DND-41 (cell line): ENCODE results near the gene CATSPERD.

Experiments
- ATAC-seq: fragments of 200-7000 bp; cut with Tn5 transposase; 3 replicates; pipeline ENCODE4 v1.9.1; 2021; ENCODE audit warnings: low read depth; ENCODE audit not compliant: insufficient read depth
- DNase-seq: peaks from one replicate; pipeline ENCODE4 v3.0.0-alpha.2; 2020
- H2AFZ ChIP-seq: 2 replicates; pipeline ENCODE4 v1.6.0; 2012; ENCODE audit warnings: low read depth, low read length
- H3K27ac ChIP-seq: 2 replicates; pipeline ENCODE4 v1.5.1; 2012; ENCODE audit warnings: low read length, inconsistent platforms
- H3K27me3 ChIP-seq: fragments of 200-600 bp; sonication (generic); 2 replicates; pipeline ENCODE4 v1.6.0; 2012; ENCODE audit warnings: low read length, mild to moderate bottlenecking, inconsistent platforms; ENCODE audit not compliant: insufficient read depth, poor library complexity
- H3K36me3 ChIP-seq: 2 replicates; pipeline ENCODE4 v1.5.1; 2012; ENCODE audit warnings: low read length, inconsistent platforms; ENCODE audit not compliant: insufficient read depth
- H3K4me1 ChIP-seq: 2 replicates; pipeline ENCODE4 v1.5.1; 2012; ENCODE audit warnings: mild to moderate bottlenecking, low read length; ENCODE audit not compliant: insufficient read depth
- H3K4me2 ChIP-seq: 2 replicates; pipeline ENCODE4 v1.6.0; 2012; ENCODE audit warnings: mild to moderate bottlenecking, moderate library complexity, low read length, inconsistent platforms; ENCODE audit not compliant: insufficient read depth
- H3K4me3 ChIP-seq, 2 experiments: fragments of 200-600 bp in 1 of 2; shearing (Covaris generic) in 1 of 2; 2 replicates each; pipeline ENCODE4 v1.5.1; 2012 to 2016; ENCODE audit warnings: inconsistent platforms in 2 of 2, low read length in 2 of 2, mild to moderate bottlenecking in 2 of 2, low read depth in 1 of 2, moderate library complexity in 1 of 2
- H3K79me2 ChIP-seq: 2 replicates; pipeline ENCODE4 v1.6.0; 2012; ENCODE audit warnings: low read length, inconsistent platforms; ENCODE audit not compliant: insufficient read depth
- H3K9ac ChIP-seq: 2 replicates; pipeline ENCODE4 v1.6.0; 2012; ENCODE audit warnings: low read depth, mild to moderate bottlenecking, inconsistent platforms, low read length, moderate library complexity
- H3K9me3 ChIP-seq: 2 replicates; pipeline ENCODE4 v1.5.1; 2012; ENCODE audit warnings: low read length, moderate library complexity, mild to moderate bottlenecking, inconsistent platforms; ENCODE audit not compliant: insufficient read depth, severe bottlenecking
- H4K20me1 ChIP-seq: 2 replicates; pipeline ENCODE4 v1.6.0; 2012; ENCODE audit warnings: low read length; ENCODE audit not compliant: insufficient read depth
- EZH2 ChIP-seq: IDR thresholded peaks from 3 replicates; pipeline ENCODE4 v1.6.1; 2012; ENCODE audit warnings: borderline replicate concordance, low read depth, mild to moderate bottlenecking, moderate library complexity, low read length, inconsistent platforms; ENCODE audit not compliant: severe bottlenecking
- TF ChIP-seq, protein P1 (sequence below): IDR thresholded peaks from 2 replicates; pipeline ENCODE4 v1.5.1; 2012; ENCODE audit warnings: borderline replicate concordance, low read length, moderate library complexity, mild to moderate bottlenecking; ENCODE audit not compliant: poor library complexity, severe bottlenecking; ENCODE audit errors: extremely low read depth

The CATSPERD gene

DNA sequence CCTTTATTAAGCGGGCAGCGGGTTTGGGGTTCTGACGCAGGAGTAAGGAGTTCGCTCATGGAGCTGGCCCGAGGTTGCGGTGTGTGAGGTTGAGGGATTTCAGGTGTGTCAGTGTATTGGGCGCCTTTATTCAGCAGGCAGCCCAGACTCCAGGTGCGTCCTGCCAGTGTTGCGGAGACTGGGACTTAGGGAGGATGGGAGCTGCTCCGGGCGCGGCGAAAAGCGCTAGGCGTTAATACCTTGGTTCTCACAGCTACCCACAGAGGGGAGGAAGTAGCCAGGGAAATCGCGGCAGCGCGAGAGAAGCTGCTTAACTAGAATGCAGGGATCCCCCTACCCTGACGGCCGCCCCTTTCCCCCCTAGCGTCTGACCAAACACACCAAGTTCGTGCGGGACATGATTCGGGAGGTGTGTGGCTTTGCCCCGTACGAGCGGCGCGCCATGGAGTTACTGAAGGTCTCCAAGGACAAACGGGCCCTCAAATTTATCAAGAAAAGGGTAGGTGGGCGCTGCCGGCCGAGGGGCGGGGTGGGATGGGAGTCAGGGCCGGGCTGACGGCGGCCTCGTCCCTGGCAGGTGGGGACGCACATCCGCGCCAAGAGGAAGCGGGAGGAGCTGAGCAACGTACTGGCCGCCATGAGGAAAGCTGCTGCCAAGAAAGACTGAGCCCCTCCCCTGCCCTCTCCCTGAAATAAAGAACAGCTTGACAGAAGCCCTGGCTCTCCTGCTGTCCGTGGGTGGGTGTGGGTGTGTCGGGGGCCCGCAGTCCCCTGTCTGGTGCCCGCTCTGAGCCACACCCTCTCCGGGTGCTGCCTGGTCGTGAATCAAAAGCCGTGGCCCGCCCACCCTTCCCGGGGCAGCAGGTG, 29.2 kb upstream of the CATSPERD start:
- no peaks in the 10 kb centered on the region for H3K9me3 ChIP-seq
- TF ChIP-seq, protein P1, sequence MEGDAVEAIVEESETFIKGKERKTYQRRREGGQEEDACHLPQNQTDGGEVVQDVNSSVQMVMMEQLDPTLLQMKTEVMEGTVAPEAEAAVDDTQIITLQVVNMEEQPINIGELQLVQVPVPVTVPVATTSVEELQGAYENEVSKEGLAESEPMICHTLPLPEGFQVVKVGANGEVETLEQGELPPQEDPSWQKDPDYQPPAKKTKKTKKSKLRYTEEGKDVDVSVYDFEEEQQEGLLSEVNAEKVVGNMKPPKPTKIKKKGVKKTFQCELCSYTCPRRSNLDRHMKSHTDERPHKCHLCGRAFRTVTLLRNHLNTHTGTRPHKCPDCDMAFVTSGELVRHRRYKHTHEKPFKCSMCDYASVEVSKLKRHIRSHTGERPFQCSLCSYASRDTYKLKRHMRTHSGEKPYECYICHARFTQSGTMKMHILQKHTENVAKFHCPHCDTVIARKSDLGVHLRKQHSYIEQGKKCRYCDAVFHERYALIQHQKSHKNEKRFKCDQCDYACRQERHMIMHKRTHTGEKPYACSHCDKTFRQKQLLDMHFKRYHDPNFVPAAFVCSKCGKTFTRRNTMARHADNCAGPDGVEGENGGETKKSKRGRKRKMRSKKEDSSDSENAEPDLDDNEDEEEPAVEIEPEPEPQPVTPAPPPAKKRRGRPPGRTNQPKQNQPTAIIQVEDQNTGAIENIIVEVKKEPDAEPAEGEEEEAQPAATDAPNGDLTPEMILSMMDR = no peak
- TF ChIP-seq EZH2 = no peak
- H3K27me3 ChIP-seq = no peaks in the 10 kb centered on the region
- peak overlapping the region; percentile 94 for H3K27ac ChIP-seq
- peaks cover 60% of the 10 kb centered on the region for H4K20me1 ChIP-seq
- H3K4me3 ChIP-seq = peak overlapping the region; percentile 82 to 87; a peak in 3 of 4 replicates
- H3K4me1 ChIP-seq = peaks cover 45% of the 10 kb centered on the region
- peaks cover 59% of the 10 kb centered on the region for H3K36me3 ChIP-seq
- ATAC-seq (peak; percentile 4; the same call in 1 of the 3 replicates), DNase-seq (peak; percentile 61)
- no peak overlapping the region for H2AFZ ChIP-seq
- peaks cover 61% of the 10 kb centered on the region for H3K79me2 ChIP-seq
- H3K4me2 ChIP-seq = peak overlapping the region; percentile 86
- H3K9ac ChIP-seq = peak overlapping the region; percentile 87

DNA sequence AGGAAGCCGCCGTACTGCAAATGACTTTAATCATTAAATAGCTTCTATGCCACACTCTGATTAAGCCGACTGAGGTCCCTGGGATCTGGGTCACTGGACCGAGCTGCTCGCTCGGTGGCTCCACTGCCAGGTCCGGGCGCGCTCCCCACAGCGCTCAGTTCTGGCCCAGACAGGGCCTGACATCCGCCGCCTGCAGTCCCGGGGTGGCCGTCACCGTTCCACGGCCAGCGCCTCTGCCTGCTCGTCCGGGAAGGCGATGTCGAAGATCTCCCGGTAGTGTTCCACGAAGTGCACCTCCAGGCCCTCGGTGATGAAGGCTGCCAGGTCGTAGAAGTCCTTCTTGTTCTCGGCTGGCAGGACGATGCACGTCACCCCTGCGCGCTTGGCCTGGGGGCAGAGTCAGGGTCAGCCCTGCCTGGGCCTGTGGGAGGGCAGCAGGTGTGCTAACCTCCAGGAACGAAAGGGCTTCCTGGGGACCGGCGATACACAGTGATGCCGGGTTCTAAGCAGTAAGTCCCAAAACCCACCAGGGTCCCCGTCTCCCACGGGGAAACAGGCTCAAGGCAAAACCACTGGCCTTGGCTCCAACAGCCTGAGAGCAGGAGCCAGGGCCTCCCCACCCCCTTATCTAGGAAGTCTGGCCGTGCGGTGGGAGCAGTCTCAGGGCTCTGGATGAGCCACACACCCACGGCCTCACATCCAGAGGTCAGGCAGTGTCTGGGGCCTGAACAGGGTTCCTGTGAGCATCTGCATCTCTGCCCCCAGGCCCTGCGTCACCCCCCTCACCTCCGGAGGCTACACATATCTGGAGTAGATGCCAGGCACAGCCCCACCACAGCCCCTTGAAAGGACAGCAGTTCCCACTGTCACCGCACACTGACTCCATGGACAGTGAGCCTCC, 28.4 kb upstream of the CATSPERD start:
- Histone ChIP-seq H3K27me3 (no peaks in the 10 kb centered on the region), H3K79me2 (peaks cover 70% of the 10 kb centered on the region), H3K9ac (peak overlapping the region; percentile 87), H4K20me1 (peaks cover 68% of the 10 kb centered on the region), H3K4me2 (peak overlapping the region; percentile 86), H3K4me3 (peak overlapping the region in 1 of 2 experiments; percentile 87; a peak in 3 of 4 replicates), H3K4me1 (peaks cover 37% of the 10 kb centered on the region), H3K36me3 (peaks cover 68% of the 10 kb centered on the region), H3K9me3 (no peaks in the 10 kb centered on the region), H2AFZ (no peak overlapping the region), H3K27ac (peak overlapping the region; percentile 34; the same call in 1 of the 2 replicates)
- no peak for ATAC-seq
- no peak for DNase-seq
- TF ChIP-seq, protein P1 = no peak
- TF ChIP-seq EZH2 = no peak

GRCh38 chr19:5692723-5693194, 27.7 kb upstream of the CATSPERD start:
- H4K20me1 ChIP-seq = peaks cover 75% of the 10 kb centered on the region
- TF ChIP-seq EZH2 = no peak
- TF ChIP-seq, protein P1 = no peak
- H3K27me3 ChIP-seq = no peaks in the 10 kb centered on the region
- H3K4me1 ChIP-seq = peaks cover 31% of the 10 kb centered on the region
- peak overlapping the region; percentile 87; the same call in 1 of the 2 replicates for H3K9ac ChIP-seq
- no peak overlapping the region for H3K27ac ChIP-seq
- peaks cover 72% of the 10 kb centered on the region for H3K36me3 ChIP-seq
- H3K4me3 ChIP-seq = peak overlapping the region in 1 of 2 experiments; percentile 87; a peak in 1 of 4 replicates
- ATAC-seq = no peak
- no peak for DNase-seq
- H3K79me2 ChIP-seq = peaks cover 70% of the 10 kb centered on the region
- H3K9me3 ChIP-seq = no peaks in the 10 kb centered on the region
- no peak overlapping the region for H2AFZ ChIP-seq
- H3K4me2 ChIP-seq = peak overlapping the region; percentile 86; the same call in 1 of the 2 replicates
